K562 (cell line): ENCODE data around the gene CHTOP. TPM values are rescaled to one million over a fixed set of nuclear protein-coding genes. Genes with fewer than 3 reads are reported as not detected.

Experiments used
- ASH1L ChIP-seq: fragments of 450-650 bp; IDR thresholded peaks from 2 replicates; pipeline ENCODE4 v1.6.1; 2018; ENCODE audit warnings: borderline replicate concordance, mild to moderate bottlenecking, low read depth; ENCODE audit not compliant: partially characterized antibody
- CREB3 ChIP-seq: fragments of 450-650 bp; conservative IDR thresholded peaks from 2 replicates; pipeline ENCODE4 v1.6.1; 2016; ENCODE audit warnings: missing genetic modification characterization, low read depth, mild to moderate bottlenecking, missing compliant biosample characterization, moderate library complexity
- DMBX1 ChIP-seq: fragments of 250-450 bp; sonication (Bioruptor Pico); IDR thresholded peaks from 2 replicates; pipeline ENCODE4 v1.8.0; 2022; ENCODE audit warnings: inconsistent platforms, mild to moderate bottlenecking, moderate library complexity, borderline replicate concordance
- ERF ChIP-seq: fragments of 450-650 bp; formaldehyde crosslinking; IDR thresholded peaks from 2 replicates; pipeline ENCODE4 v1.4.0; 2020; ENCODE audit warnings: mild to moderate bottlenecking, mixed read lengths
- HDGF ChIP-seq: fragments of 450-650 bp; IDR thresholded peaks from 2 replicates; pipeline ENCODE4 v1.6.1; 2016
- SMAD1 ChIP-seq: fragments of 150-350 bp; IDR thresholded peaks from 2 replicates; pipeline ENCODE4 v1.6.1; 2014; ENCODE audit warnings: low read length, low read depth; ENCODE audit not compliant: partially characterized antibody
- ZBTB40 ChIP-seq, 2 experiments: fragments of 450-650 bp in 1 of 2; sonication (generic) in 1 of 2; formaldehyde crosslinking in 1 of 2; IDR thresholded peaks; 2 replicates each; pipeline versions ENCODE4 v1.7.1 to v1.9.0; 2016 to 2022; ENCODE audit warnings: inconsistent platforms in 1 of 2, mild to moderate bottlenecking in 1 of 2, missing genetic modification reagents in 1 of 2
- ZNF398 ChIP-seq: fragments of 250-450 bp; sonication (Bioruptor Pico); IDR thresholded peaks from 2 replicates; pipeline ENCODE4 v1.8.0; 2021; ENCODE audit warnings: moderate library complexity, mild to moderate bottlenecking, inconsistent platforms
- ZNF696 ChIP-seq: fragments of 250-450 bp; sonication (Bioruptor Pico); conservative IDR thresholded peaks from 2 replicates; pipeline ENCODE4 v1.4.0; 2020; ENCODE audit warnings: mild to moderate bottlenecking, moderate library complexity
- polyA plus RNA-seq, 8 experiments: library from polyadenylated mRNA; depleted of rRNA in 4 of 8; stranded (reverse) in 5 of 8; unstranded in 3 of 8; fragments of >200 nt; fragmentation: Nextera tagmentation in 2 of 8; fragmentation: Illumina TruSeq in 1 of 8; extraction: Ambion mirVana in 2 of 8; extraction: Trizol in 1 of 8; gene quantifications; 2 replicates each; pipeline versions ENCODE4 v1.2.1 to v1.2.3, GENCODE V29; 2011 to 2014; ENCODE audit warnings: inconsistent platforms in 1 of 8, missing spikeins in 1 of 8
- total RNA-seq, 7 experiments: library from RNA; depleted of rRNA in 6 of 7; stranded (reverse); fragments of >200 nt in 6 of 7; fragmentation: Illumina TruSeq in 2 of 7; extraction: Trizol in 2 of 7; gene quantifications; 2 replicates each; pipeline versions ENCODE4 v1.2.1 to v1.2.3, GENCODE V29; 2011 to 2021; ENCODE audit warnings: low replicate concordance in 1 of 7

Gene CHTOP
- total and polyA plus RNA-seq, 9 of the 15 experiments (the other 6 are each of a cell fraction or from before 2014, with no cell fraction given) = 10.2 to 91.8 (median 60.8) TPM

DNA sequence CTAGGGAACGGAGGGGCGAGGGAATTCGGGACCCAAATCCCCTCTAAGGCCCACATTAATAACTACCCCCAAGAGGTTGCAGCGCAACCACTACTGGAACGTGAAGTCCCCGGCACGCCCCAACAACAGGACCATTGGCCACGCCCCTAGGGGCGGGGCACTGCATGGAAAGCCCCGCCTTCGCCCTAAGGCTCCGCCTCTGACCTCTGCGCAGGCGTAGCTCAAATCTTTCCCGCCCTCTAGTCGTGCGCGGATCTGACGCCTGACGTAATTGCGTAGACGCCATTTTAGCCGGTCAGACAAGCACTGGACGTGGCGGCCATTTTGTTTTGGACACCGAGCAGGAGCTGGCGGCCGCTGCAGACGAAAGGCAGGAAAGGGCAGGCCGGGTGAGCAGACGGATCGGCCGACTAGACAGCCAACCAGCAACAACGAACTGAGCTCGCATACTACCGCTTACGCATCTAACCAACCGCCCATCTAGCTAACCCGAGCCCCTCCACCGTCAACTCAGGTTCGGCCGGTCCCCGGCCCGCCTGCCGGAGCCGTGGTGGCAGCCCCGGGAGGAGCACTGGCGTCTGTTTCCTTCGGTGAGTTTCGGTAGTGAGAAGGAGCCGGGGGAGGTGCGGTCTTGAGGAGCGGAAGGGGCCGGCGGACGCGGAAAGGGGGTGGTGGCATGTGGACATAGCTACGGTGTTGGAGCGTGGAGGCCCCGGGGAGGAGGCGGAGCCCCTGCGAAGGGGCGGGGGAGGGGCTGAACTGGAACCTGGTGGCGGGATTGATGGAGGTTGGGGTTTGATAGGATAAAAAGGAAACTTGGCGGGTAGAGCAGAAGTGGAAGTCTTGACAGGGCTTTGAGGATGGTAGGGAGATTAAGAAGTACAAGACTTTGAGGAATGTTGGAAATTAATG lies at the start of gene CHTOP (continued):
- TF ChIP-seq ZBTB40 (IDR thresholded peaks at IDR 0.05) = peak; percentile 54
- TF ChIP-seq ZBTB40 (CRISPR knock-in tag; IDR thresholded peaks at IDR 0.05) = no peak
- TF ChIP-seq ERF = 0 out of 2 replicates have a peak, but pooled peaks have one; percentile 47
- no peak for TF ChIP-seq ZNF398 (CRISPR knock-in tag)
- no peak for TF ChIP-seq ASH1L
- TF ChIP-seq HDGF = no peak
- no peak for TF ChIP-seq CREB3 (tag)
- TF ChIP-seq SMAD1 = peak; percentile 80
- no peak for TF ChIP-seq DMBX1 (CRISPR knock-in tag)
- no peak for TF ChIP-seq ZNF696 (CRISPR knock-in tag)
